Pancreas (tissue), 10 donors: ENCODE measurements around the gene TMEM184A. TPM values are rescaled to one million over a fixed set of nuclear protein-coding genes. Genes with fewer than 3 reads are reported as not detected.

Source experiments
- ATAC-seq, 4 donors: fragments of 200-7000 bp; cut with Tn5 transposase; one replicate each; pipeline versions ENCODE4 v1.8.0 to v1.9.1; 2020; ENCODE audit warnings: mild to moderate bottlenecking in 4 of 4, moderate library complexity in 4 of 4
- DNase-seq, 6 donors: peaks; one replicate each; pipeline ENCODE4 v3.0.0-alpha.2; 2020
- FAIRE-seq: peaks from 2 replicates; lab custom pipeline; 2012; peaks lifted over from hg19 to GRCh38; lab: Jason Lieb, UNC
- H3K27ac ChIP-seq, 4 donors: fragments of 200-600 bp; sonication (generic); 1 replicate in 3 of 4; 2 replicates in 1 of 4; pipeline versions ENCODE4 v1.5.0 to v1.8.0; 2020
- H3K27me3 ChIP-seq, 4 donors: fragments of 200-600 bp; one replicate each; pipeline ENCODE4 v1.8.0; 2021
- H3K36me3 ChIP-seq, 3 donors: fragments of 200-600 bp; sonication (generic) in 1 of 3; one replicate each; pipeline versions ENCODE4 v1.5.0 to v1.8.0; 2020 to 2021
- H3K4me1 ChIP-seq, 3 donors: fragments of 200-600 bp; one replicate each; pipeline ENCODE4 v1.8.0; 2021
- H3K4me3 ChIP-seq, 4 donors: fragments of 200-600 bp; sonication (generic) in 2 of 4; one replicate each; pipeline versions ENCODE4 v1.5.0 to v1.8.0; 2020 to 2021
- H3K9me3 ChIP-seq, 4 donors: fragments of 200-600 bp; one replicate each; pipeline ENCODE4 v1.8.0; 2021
- CTCF ChIP-seq, 4 donors: fragments of 200-600 bp; sonication (generic) in 3 of 4; IDR thresholded peaks; one replicate each; pipeline versions ENCODE4 v1.5.0 to v1.8.0; 2021; ENCODE audit warnings: antibody characterized with exemption in 4 of 4
- WGBS, 2 donors: extraction: QIAGEN DNeasy Blood & Tissue Kit; methylation state at CpG; one replicate each; pipeline ENCODE4 v1.1.7; 2013; 5-methylcytosine and 5-hydroxymethylcytosine counted together
- intact Hi-C, 3 donors: fragments of 100-400 bp; cut with DNase I; formaldehyde crosslinking; loops; one replicate each; pipeline versions ENCODE4 v1.11.1 to v1.14.2; 2022
- polyA plus RNA-seq, 2 donors: library from polyadenylated mRNA; stranded (reverse); fragments of 200-250 nt; gene quantifications; one replicate each; pipeline ENCODE4 v1.2.3, GENCODE V29; 2013
- total RNA-seq, 6 donors: library from RNA; stranded (reverse); fragmentation: NEBNext Ultra II Directional in 4 of 6; extraction: Animal tissue kit (Norgen Biotek cat#: 25700) in 4 of 6; gene quantifications; one replicate each; pipeline versions ENCODE4 v1.2.1 to v1.2.4, GENCODE V29; 2021 to 2023
- donor health status: healthy with polysubstance abuse.
- donor health status: DM: no; HTN: no; CAD: no; lungs with moderate emphysema.
- donor health status: DM: no; HTN: no; CAD: no.
- donor health status: control.
- donor health status: control.
- donor health status: Bipolar disorder and iron deficiency.
- donor health status: DM: yes; HTN: yes; CAD: no.
- donor health status: DM: no; HTN: no; CAD: no.
- donor health status: DM: no; HTN: no; CAD: no.
- donor health status: DM: yes; HTN: yes; CAD: no.

The TMEM184A gene
- total and polyA plus RNA-seq, 8 donors, result 15.2 to 58.9 (median 25.4) TPM

- WGBS, 2 donors, result 81 to 85% methylated on average over 40 to 41 of the region's 41 CpGs
- peak in 2 of 4 donors; percentile 0 to 2 for ATAC-seq
- H3K27ac ChIP-seq, result no peak overlapping the region
- FAIRE-seq, result no peak
- no peaks in the 10 kb centered on the region for H3K9me3 ChIP-seq
- no peak overlapping the region for H3K4me3 ChIP-seq
- peaks cover 5 to 12% (median 12%) of the 10 kb centered on the region in 3 donors for H3K4me1 ChIP-seq
- DNase-seq, result peak in 3 of 6 donors; percentile 34 to 80 (median 55)
- no peak for TF ChIP-seq CTCF (IDR thresholded peaks at IDR 0.05)
- no peaks in the 10 kb centered on the region for H3K27me3 ChIP-seq
- peaks cover 8 to 51% (median 17%) of the 10 kb centered on the region in 3 donors for H3K36me3 ChIP-seq
- intact Hi-C loops, result no loop called here
Observed at GRCh38 chr7:1544178-1544895, 11.7 kb downstream of the TMEM184A start.

GRCh38 chr7:1543826-1544177 is 12.2 kb downstream of the TMEM184A start:
- TF ChIP-seq CTCF (IDR thresholded peaks at IDR 0.05), result no peak
- Histone ChIP-seq H3K36me3 (peaks cover 8 to 49% (median 17%) of the 10 kb centered on the region in 3 donors), H3K27ac (no peak overlapping the region), H3K4me1 (peaks cover 5 to 12% (median 12%) of the 10 kb centered on the region in 3 donors), H3K4me3 (no peak overlapping the region), H3K27me3 (no peaks in the 10 kb centered on the region), H3K9me3 (no peaks in the 10 kb centered on the region)
- peak in 3 of 6 donors; percentile 46 to 60 (median 58) for DNase-seq
- FAIRE-seq, result no peak
- intact Hi-C loops, result no loop called here
- WGBS, 2 donors, result 62 to 69% methylated on average over 6 of the region's 6 CpGs
- ATAC-seq, result peak in 1 of 4 donors; percentile 7

GRCh38 chr7:1542841-1543747 is 12.9 kb downstream of the TMEM184A start:
- no peak overlapping the region for H3K4me3 ChIP-seq
- H3K36me3 ChIP-seq, result peaks cover 8 to 48% (median 17%) of the 10 kb centered on the region in 3 donors
- peak in 4 of 6 donors; percentile 37 to 82 (median 52) for DNase-seq
- FAIRE-seq, result no peak
- H3K4me1 ChIP-seq, result peaks cover 5 to 19% (median 18%) of the 10 kb centered on the region in 3 donors
- no peak for TF ChIP-seq CTCF (IDR thresholded peaks at IDR 0.05)
- 78 to 79% methylated on average over 38 of the region's 38 CpGs for WGBS, 2 donors
- ATAC-seq, result no peak
- H3K9me3 ChIP-seq, result no peaks in the 10 kb centered on the region
- intact Hi-C loops, result no loop called here
- H3K27me3 ChIP-seq, result no peaks in the 10 kb centered on the region
- no peak overlapping the region for H3K27ac ChIP-seq

GRCh38 chr7:1542329-1542728 is 13.7 kb downstream of the TMEM184A start:
- no peak overlapping the region for H3K4me3 ChIP-seq
- H3K36me3 ChIP-seq, result peaks cover 8 to 41% (median 17%) of the 10 kb centered on the region in 3 donors
- intact Hi-C loops, result no loop called here
- DNase-seq, result peak in 3 of 6 donors; percentile 47 to 71 (median 60)
- H3K4me1 ChIP-seq, result peaks cover 9 to 25% (median 19%) of the 10 kb centered on the region in 3 donors
- WGBS, 2 donors, result 85 to 91% methylated on average over 21 of the region's 21 CpGs
- no peak overlapping the region for H3K27ac ChIP-seq
- TF ChIP-seq CTCF (IDR thresholded peaks at IDR 0.05), result no peak
- H3K9me3 ChIP-seq, result no peaks in the 10 kb centered on the region
- FAIRE-seq, result no peak
- no peak for ATAC-seq
- H3K27me3 ChIP-seq, result no peaks in the 10 kb centered on the region
